SHP77 treated with DMSO at 0.1 percent for 48 hours (cell line): ENCODE results near the gene GIPC2.
"Not testable (repeated sequence)": the region's sequence is repeated elsewhere in the genome, so short reads cannot be mapped to it uniquely, and the experiment has no call there.

ENCODE experiments used
- DNase-seq: peaks from one replicate; lab custom pipeline; 2025; lab: John Stamatoyannopoulos, UW

Gene GIPC2

DNA sequence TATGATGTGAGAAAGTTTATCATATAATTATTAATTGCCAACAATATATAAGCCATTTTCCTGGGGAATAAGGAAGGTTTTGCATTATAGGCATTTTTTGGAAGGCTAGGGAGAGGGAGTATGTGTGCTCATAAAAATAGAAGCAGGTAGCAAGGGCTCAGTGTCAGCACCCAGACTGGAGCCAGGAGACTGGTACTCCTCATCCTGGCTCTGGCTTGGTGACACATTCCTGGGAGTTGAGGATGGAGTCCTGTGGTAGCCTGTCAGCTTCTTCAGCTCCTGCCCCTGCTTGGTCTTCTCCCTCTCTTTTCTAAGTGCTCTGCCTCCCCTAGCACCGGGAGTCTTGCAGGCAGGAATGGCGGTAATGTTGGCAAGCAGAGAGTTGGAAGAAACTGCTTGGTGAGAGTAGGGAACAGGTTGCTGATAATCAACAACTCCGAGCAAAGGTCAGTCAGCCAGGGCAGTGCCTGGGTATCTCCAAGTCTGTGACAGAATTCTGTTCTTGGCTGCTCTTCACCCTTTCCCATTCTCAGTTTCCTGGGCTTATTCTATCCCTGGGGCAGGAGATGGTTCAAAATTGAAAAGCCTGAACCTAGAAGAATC, 23.0 kb downstream of the GIPC2 start:
- no peak for DNase-seq

DNA sequence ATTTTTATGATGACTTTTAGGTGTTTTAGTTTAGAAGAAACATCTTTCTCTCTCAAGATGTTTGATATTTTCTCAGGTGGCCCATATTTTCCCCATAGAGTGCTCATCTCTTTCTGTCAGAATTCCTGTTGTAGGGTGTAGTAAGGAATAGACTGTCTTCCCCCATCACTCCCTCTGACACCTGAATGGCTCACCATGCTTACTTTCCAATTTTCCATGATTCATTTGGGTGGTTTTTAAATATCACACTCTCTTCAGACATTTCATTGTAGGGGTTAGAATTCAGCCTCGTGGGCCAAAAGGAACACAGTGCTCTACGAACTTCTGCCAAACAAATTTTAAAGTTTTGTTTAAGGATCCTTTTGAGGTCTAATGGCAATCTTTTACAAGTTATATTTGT, 24.0 kb downstream of the GIPC2 start:
- DNase-seq, result no peak

DNA sequence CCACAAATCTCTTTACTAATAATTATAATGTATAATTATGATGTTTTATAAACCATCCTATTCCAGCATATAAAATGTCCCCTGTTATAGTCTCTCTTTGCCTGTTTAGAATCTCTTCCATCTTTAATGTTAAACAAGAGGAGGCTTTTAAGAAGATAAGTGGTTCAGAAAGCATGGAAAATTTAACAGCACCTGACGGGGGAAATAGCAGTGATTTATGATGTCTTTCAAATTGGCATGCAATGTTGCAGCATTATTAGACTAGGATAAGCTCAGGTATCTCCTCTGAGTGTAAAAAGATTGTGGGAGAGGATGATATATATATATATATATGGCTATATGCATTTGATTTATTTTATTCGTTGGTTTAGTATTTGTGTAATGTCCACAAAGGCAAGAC, 24.4 kb downstream of the GIPC2 start:
- DNase-seq, result no peak

DNA sequence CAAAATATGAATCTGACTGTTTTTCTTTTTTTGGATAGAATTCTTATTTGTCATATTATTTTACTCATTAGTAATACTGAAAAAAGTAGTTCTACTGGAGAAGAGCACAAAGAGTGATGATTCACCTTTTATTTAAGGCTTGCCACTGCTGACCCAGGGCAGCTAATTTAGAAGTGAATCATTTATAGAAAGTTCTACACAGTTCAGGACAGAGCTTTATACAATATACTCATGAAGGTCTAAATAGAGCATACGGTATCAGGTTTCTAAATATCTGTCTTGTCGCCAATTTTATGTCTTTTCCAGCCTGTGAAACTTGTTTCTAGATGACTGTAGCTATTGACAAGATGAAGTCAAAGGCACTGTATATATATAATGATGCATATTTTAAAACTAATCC, 25.0 kb downstream of the GIPC2 start:
- no peak for DNase-seq

DNA sequence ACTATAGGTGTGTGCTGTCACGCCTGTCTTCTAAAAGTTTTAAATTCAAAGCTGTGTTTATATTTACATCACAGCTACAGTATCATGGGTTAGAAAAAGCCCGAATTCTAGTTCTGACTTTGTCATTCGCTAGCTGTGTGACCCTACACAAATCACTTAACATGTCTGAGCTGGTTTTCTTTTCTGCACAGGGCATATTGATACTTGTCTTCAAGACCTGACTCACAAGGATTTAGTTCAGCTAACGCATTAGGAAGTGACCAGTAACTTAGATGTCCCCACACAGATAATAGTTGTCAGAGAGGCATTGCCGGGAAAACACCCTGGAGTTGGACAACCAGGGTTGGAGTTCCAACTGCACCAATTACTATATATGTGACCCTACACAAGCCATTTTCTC, 25.9 kb downstream of the GIPC2 start:
- no peak for DNase-seq

DNA sequence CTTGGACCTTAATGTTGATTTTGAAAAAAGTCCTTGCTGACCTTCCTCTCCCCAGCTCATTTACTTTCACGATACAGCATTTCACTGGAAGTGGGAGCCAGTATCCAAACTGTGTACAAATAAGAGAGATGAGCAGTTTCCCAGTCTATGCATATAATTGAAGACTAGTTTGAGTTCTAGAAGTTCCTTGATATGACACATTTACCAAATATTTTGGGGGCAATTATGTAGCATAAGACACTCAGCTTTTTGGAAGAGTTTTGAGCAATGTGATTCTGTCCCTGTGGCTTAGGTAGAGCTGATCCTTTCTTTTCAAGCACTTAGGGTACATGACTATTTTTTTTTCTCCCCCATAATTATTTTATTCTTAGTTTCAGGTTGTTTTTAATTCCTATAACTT, 26.4 kb downstream of the GIPC2 start:
- DNase-seq, result no peak

DNA sequence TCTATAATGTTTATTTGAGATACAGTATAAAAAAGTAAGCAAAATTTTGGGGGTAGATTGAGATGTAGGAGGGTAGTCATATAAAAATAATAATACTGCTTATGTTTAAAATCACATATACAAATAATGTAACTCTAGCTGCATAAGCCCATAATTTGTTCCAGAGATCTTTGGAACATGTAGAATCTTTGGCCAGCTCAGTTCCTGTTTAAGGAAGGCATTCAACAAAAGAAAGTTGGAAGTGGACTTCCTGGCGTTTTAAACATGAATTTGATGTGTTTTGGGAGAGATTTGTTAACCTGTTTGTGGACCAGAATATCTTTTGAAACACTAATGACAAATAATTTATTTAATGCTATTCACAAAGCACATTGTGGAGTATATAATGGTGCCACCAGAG, 27.7 kb downstream of the GIPC2 start:
- no peak for DNase-seq

DNA sequence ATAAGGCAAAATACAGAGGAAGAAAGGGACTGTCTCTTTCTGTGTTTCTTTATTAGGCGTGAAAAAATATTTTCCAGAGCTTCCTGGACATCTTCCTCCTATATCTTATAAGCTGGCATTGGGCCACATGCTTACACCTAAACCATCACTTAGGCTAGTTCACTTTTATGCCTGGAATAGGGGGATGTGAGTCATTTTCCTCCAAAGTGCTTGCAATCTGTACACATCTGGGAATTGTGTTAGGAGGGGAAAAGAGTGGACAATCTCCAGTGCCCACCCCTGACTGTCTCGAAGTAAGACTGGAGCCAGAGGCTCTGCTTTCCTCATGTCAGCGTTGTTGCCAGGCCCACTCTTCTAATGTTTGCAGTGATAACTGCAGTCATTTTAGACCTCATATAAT, 29.9 kb downstream of the GIPC2 start:
- no peak for DNase-seq

DNA sequence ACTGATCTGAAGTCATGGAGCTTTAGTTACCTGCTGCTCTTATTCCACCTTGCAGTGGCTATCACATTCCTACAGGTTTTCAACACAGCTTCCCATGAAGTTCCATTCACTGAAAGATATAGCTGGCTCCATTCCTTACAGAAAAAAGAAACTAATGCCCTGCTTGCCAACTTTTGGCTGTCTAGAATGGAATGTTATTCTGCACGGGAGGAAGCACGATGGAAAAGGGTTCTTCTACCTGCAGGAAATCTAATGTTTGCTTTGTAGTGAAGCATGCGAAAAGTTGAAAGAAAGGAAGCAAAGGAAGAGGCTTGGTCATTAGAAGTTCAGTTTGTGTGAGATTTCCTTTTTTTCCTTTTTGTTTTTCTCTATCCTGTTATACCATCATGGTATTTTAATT, 32.6 kb downstream of the GIPC2 start:
- DNase-seq, result no peak

DNA sequence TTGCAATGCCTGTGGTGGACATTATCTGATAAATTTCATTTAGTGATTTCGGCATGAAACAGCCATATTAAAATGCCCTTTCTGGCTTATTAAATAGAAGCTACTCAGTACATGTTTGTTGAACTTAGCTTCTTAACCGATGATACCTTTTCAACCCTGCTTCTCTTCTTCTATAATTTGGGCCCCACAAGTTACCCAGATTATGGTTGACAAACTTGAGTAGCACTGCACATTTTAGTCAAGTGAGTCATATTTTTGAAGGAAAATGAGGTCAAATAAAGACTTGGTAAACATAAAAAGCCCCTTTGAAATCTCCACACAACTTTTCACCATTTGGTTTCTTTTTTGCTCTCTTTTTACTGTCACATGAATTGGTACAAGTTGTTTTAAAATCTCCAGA, 33.8 kb downstream of the GIPC2 start:
- DNase-seq, result no peak

DNA sequence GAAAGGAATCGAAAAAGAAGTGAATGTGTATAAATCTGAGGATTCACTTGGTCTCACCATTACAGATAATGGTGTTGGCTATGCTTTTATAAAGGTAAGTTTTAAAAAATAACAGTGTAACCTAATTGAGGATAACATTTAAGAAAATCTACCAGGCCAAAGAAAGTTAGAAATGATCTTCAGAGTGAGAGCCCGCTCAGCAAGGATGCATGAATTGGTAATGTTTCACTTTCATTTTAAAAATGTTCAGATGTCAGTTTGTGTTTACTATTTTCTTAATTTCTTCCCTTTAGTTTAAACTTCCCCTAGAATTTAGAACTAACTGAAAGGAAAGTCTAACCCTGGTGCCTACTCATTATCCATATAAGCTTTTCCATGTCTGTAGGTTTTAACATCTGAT, 35.0 kb downstream of the GIPC2 start:
- no peak for DNase-seq

DNA sequence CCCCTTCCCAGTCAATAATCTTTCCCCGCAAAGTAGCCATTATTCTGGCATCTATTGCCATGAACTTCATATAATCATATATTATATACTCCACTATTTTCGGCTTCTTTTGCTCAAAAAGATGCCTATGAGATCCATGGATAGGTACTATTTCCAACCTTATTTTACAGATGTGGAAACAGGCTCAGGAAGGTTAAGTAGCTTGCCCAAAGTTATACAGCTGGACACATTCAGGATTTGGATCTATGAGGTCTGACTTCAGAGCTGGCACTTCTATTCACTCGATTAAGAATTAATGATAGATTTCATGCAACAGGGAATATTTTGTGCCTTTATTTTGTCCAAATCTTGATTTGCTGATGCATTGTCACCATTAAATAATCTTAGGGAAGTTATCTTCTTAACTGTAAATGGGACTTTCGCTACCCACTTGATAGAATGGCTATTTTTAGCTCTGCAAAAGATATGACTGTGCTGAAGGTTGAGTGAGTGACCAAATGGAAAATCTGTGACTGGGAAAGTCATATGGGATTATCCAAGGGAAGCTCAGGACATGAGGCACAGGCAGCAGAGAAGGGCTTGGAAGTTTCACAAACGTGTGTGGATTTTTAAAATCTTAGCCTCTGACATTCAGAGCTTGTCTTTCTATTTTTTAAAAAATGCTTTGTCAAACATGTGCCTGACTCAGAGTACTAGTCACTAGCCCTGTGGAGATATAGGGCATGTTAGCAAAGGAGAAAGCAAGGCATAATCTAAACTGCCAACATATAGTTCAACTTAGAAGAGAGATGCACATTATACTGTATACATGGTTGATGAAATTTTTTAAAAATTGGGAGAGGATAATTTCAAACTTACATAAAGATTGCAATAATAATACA, 36.5 kb downstream of the GIPC2 start:
- no peak for DNase-seq

DNA sequence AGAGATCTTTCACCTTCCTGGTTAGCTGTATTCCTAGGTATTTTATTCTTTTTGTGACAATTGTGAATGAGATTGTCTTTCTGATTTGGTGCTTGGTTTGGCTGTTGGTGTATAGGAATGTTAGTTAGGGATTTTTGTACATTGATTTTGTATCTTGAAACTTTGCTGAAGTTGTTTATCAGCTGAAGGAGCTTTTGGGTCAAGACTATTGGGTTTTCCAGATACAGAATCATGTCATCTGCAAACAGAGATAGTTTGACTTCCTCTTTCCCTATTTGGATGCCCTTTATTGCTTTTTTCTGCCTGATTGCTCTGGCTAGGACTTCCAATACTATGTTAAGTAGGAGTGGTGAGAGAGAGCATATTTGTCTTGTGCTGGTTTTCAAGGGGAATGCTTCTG, 38.9 kb downstream of the GIPC2 start:
- DNase-seq, result not testable (repeated sequence)

DNA sequence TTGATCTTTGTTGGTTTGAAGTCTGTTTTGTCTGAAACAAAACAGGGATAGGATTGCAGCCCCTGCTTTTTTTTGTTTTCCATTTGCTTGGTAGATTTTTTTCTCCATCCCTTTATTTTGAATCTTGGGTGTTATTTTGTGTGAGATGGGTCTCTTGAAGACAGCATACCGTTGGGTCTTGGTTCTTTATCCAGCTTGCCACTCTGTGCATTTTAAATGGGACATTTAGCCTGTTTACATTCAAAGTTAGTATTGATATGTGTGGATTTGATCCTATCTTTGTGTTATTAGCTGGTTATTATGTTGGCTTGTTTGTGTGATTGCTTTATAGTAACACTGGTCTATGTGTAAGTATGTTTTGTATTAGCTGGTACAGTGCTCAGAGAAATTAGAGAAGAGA, 40.9 kb downstream of the GIPC2 start:
- no peak for DNase-seq

DNA sequence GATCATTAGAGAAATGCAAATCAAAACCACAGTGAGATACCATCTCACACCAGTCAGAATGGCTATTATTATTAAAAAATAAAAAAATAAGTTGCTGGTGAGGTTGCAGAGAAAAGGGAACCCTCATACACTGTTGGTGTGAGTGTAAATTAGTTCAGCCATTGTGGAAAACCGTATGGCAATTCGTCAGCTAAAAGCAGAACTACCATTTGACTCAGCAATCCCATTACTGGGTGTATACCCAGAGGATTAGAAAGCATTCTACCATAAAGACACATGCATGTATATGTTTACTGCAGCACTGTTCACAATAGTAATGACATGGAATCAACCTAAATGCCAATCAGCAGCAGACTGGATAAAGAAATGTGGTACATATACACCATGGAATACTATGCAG, 42.2 kb downstream of the GIPC2 start:
- no peak for DNase-seq

DNA sequence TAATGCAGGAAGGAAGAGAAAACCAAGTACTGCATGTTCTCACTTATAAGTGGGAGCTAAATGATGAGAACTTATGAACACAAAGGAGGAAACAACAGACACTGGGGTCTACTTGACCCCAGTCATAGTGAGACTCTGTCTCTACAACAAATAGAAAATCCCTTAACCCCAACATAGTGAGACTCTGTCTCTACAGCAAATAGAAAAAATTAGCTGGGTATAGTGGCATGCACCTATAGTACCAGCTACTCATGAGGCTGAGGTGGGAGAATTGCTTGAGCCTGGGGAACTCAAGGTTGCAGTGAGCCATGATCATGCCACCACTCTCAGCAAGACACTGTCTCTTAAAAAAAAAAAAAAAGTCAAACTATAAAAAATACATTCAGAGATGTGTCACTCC, 42.7 kb downstream of the GIPC2 start:
- no peak for DNase-seq

DNA sequence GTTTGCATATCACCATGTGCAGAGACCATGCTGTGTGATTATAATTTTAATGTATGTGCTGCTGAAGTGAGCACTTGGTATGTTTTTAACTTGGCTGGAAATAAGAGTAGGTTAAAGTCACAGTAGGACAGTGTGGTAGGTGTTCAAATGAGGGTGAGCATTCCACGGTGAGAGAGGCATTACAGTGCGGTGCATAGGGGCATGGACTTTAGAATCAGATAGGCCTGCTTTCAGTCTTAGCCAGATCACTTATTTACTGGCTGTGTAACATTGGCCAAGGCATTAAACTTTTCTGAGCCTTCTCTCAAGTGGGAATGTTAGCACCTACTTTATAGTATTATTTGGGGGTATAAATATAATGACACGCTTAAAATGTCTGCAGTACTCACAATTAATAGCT, 43.2 kb downstream of the GIPC2 start:
- no peak for DNase-seq

DNA sequence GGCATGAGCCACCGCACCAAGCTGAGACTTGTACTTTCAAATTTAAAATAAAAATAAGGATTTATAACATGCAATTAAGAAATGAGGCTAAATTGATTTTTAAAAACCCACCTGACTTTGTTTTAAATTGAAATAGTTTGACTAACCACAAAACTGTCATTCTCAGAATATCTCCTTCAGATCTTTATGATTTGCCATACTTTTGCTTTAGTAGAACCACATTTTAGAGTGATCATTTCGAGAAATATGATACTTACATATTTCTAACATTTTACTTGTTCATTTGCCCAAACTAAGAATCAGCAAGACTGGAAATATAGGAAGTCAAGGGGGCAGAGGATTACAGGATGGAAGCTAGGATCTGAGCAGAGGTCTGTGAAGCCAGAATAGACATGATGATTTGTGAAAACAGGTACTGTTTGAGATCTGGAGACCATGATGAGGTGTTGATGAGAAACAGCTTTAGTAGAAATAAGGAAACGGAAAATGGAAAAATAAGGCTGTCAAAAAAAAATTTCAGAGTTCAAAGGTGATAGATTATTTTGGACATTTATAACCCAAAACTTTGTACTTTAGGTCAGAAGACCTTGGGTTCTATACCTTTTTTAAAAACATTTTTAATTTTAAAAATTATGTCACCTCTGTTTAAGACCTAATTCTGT, 44.8 kb downstream of the GIPC2 start:
- no peak for DNase-seq

DNA sequence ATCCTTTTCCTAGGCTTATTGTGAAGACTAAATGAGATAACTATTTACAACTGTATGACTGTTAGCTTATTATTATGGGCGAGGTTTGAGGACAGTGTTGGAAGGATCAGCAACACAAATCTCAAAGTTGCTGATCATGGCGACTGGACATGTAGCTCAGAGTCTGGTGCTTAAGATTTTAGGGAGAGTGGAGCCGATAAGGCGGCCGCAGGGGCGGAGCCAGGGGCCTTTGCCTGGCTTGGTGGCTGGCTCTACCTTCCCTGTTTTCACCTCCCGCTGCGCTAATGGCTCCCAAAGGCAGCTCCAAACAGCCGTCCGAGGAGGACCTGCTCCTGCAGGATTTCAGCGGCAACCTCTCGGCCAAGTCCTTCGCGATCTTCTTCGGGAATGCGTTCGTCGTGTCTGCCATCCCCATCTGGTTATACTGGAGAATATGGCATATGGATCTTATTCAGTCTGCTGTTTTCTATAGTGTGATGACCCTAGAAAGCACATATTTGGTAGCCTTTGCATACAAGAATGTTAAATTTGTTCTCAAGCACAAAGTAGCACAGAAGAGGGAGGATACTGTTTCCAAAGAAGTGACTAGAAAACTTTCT, 45.5 kb downstream of the GIPC2 start:
- no peak for DNase-seq

DNA sequence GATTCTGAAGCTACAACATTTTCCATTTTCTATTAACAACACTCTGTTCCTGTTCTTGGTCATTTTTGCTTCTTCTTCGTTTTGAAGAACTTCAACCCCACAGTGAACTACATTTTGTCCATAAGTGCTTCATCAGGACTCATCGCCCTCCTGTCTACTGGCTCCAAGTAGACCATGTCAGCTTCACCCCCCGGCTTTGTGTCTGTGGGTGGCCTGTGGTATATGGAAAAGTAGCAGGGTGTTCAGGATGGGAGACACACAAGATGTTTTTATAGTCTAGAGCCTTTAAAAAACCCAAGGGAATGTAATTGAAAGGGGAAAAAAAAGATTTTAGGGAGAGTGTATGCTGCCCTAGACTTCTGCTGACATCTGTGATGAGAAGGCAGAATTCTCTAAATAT, 46.1 kb downstream of the GIPC2 start:
- no peak for DNase-seq

DNA sequence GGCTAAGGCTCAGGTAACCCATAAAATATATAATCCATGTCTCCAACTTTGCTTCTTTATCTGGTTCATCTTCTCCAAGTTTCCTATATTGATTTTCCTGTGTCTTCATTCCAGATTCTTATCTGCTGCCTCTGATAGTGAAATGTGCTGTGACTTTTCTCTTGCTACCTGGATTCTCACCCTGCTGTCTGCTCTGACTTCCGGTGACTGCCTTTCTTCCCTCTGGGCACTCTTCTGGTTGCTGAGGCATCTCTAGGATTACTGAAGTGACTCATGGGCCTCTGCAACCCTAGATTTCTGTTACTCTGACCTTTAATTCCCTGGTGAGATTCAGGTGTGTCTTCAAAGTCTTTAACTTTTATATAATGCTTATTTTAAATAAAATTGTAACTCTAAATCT, 46.9 kb downstream of the GIPC2 start:
- no peak for DNase-seq

DNA sequence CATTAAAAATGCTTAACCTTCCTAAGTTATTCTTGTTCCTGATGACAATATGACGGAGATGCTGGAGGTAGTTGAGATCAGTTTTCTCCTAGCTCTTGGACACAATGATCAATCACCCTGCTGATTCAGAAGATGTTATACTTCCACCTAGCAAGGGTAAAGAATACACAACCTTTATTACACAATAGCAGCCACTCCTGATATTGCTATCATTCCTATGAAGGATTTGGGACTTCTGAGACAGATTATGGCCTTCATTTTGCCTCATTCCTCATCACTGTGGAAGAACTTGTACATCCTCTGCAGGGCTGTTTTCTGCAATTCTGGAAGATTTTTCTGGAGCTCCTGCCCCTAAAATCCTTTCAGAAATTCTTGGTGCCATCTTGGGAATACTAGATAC, 47.8 kb downstream of the GIPC2 start:
- DNase-seq, result no peak

DNA sequence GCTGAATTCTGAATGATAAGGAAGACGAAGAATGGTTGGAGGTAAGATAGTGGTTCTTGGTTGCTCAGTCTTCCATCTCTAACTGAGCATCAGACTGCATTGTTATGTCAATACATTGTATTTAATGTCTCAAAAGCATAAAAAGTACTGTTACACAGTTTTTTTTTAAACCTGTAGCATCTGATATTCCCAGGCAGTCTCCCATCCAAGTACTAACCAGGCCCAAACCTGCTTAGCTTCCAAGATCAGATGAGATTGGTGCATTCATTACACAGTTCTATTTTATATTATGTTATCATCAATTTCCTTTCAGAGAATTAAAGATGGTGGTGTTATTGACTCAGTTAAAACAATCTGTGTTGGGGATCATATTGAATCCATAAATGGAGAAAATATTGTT, 48.9 kb downstream of the GIPC2 start:
- no peak for DNase-seq
